ENCODE results near the gene RGS6.

GRCh38 chr14:72278316-72278715, 346.1 kb downstream of the RGS6 start:
- no peak for TF ChIP-seq CTCF (IDR thresholded peaks at IDR 0.05; ENCODE audit: insufficient read depth, low read depth, low read length)
- TF ChIP-seq EZH2 (IDR thresholded peaks at IDR 0.05; ENCODE audit: insufficient read depth, low read length), result no peak

Data from astrocyte (in vitro differentiated cells and primary cell).